ENCODE results near the gene ACTRT1. TPM values are rescaled to one million over a fixed set of nuclear protein-coding genes. Genes with fewer than 3 reads are reported as not detected.

ACTRT1 gene
- total RNA-seq, 4 donors from 2014 or later: not detected

DNA sequence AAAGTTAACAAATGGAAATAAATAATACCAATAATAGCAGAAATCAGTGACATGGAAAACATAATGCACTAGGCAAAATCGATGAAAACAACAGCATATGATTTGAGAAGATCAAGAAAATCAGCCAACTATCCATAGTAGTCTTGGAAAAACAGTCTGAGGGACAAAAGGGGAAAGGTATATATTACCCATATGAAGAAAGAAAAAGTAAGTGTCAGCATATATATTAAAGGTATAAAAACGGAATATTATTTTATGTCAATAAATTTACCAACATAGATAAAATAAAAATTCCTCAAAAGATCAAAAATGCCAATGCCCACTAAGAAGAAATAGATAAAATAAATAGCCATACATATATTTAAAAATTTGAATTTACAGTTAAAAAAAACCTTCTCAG lies 33.0 kb downstream of the ACTRT1 start:
- TF ChIP-seq, protein P1, sequence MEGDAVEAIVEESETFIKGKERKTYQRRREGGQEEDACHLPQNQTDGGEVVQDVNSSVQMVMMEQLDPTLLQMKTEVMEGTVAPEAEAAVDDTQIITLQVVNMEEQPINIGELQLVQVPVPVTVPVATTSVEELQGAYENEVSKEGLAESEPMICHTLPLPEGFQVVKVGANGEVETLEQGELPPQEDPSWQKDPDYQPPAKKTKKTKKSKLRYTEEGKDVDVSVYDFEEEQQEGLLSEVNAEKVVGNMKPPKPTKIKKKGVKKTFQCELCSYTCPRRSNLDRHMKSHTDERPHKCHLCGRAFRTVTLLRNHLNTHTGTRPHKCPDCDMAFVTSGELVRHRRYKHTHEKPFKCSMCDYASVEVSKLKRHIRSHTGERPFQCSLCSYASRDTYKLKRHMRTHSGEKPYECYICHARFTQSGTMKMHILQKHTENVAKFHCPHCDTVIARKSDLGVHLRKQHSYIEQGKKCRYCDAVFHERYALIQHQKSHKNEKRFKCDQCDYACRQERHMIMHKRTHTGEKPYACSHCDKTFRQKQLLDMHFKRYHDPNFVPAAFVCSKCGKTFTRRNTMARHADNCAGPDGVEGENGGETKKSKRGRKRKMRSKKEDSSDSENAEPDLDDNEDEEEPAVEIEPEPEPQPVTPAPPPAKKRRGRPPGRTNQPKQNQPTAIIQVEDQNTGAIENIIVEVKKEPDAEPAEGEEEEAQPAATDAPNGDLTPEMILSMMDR (IDR thresholded peaks at IDR 0.05): no peak
- DNase-seq (ENCODE audit: low spot score): no peak
- no peak for ATAC-seq (ENCODE audit: low FRiP score)

DNA sequence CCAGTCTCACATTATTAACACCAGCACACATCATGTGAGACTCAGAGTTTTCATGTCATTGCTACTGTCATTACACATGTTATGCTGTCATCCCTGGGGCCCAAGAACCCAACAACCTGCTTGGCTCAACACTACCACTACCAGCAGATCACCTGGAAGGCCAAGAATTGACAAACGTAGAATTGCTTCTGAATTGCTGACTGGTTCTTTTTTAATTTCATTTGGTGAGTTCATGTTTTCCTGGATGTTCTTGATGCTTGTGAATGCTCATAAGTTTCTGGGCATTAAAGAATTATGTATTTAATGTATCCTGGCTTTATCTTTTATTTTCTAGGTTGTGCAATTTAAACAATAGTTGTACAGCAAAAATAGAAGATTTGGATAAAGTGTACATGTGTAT lies 40.2 kb downstream of the ACTRT1 start:
- DNase-seq (ENCODE audit: low spot score) (no peak), ATAC-seq (ENCODE audit: low FRiP score) (no peak)
- TF ChIP-seq, protein P1 (IDR thresholded peaks at IDR 0.05): no peak

DNA sequence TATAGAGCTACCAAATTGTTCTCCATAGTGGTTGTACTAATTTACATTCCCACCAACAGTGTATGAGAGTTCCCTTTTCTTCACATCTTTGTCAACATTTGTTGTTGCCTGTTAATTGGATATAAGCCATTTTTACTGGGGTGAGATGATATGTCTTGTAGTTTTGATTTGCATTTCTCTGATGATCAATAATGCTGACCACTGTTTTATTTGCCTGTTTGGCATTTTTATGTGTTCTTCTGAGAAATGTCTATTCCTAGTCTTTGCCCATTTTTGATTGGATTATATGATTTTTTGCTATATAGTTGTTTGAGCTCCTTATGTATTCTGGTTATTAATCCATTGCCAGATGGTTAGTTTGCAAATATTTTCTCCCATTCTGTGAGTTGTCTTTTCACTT lies 44.3 kb downstream of the ACTRT1 start:
- DNase-seq (ENCODE audit: low spot score) (no peak), ATAC-seq (ENCODE audit: low FRiP score) (no peak)
- TF ChIP-seq, protein P1 (IDR thresholded peaks at IDR 0.05): no peak
